ENCODE measurements around the gene PTH1R. TPM values are rescaled to one million over a fixed set of nuclear protein-coding genes. Genes with fewer than 3 reads are reported as not detected.
A peak's percentile ranks its signal among the peaks of the same experiment; 100 is the strongest.

Gene PTH1R
- total RNA-seq, 1 donor from 2014 or later, result not detected

GRCh38 chr3:46939578-46940445 is 62.3 kb downstream of the PTH1R start:
- Mint-ChIP-seq H3K36me3 (peaks cover 23% of the 10 kb centered on the region), H3K27ac (no peak overlapping the region), H3K4me1 (peaks cover 24% of the 10 kb centered on the region), H3K4me3 (no peak overlapping the region), H3K27me3 (ENCODE audit: insufficient read depth, low read depth) (peaks cover 5% of the 10 kb centered on the region), H3K9me3 (no peaks in the 10 kb centered on the region)
- H3K27me3 ChIP-seq, result no peaks in the 10 kb centered on the region
- no peaks in the 10 kb centered on the region for H3K9me3 ChIP-seq (ENCODE audit: low read depth)
- TF ChIP-seq, protein P1, sequence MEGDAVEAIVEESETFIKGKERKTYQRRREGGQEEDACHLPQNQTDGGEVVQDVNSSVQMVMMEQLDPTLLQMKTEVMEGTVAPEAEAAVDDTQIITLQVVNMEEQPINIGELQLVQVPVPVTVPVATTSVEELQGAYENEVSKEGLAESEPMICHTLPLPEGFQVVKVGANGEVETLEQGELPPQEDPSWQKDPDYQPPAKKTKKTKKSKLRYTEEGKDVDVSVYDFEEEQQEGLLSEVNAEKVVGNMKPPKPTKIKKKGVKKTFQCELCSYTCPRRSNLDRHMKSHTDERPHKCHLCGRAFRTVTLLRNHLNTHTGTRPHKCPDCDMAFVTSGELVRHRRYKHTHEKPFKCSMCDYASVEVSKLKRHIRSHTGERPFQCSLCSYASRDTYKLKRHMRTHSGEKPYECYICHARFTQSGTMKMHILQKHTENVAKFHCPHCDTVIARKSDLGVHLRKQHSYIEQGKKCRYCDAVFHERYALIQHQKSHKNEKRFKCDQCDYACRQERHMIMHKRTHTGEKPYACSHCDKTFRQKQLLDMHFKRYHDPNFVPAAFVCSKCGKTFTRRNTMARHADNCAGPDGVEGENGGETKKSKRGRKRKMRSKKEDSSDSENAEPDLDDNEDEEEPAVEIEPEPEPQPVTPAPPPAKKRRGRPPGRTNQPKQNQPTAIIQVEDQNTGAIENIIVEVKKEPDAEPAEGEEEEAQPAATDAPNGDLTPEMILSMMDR (IDR thresholded peaks at IDR 0.05), result no peak
- no peak for TF ChIP-seq EZH2 (IDR thresholded peaks at IDR 0.05)
- no peak overlapping the region for H3K27ac ChIP-seq
- H3K36me3 ChIP-seq, result no peaks in the 10 kb centered on the region
- peaks cover 5% of the 10 kb centered on the region for H3K4me1 ChIP-seq
- DNase-seq (ENCODE audit: low spot score), result no peak
- peaks cover 68% of the 10 kb centered on the region for H4K20me1 ChIP-seq (ENCODE audit: low read depth)
- peaks cover 54% of the 10 kb centered on the region for H3K79me2 ChIP-seq (ENCODE audit: low read depth)
- no peak overlapping the region for H3K9ac ChIP-seq
- no peak overlapping the region for H3K4me3 ChIP-seq
- H3K4me2 ChIP-seq, result no peak overlapping the region
- H3F3A ChIP-seq (ENCODE audit: low read depth), result no peaks in the 10 kb centered on the region
- no peak overlapping the region for H2AFZ ChIP-seq (replicated peaks)

- Histone ChIP-seq H3K27ac (no peak overlapping the region), H3F3A (ENCODE audit: low read depth) (no peaks in the 10 kb centered on the region), H3K4me3 (no peak overlapping the region), H3K79me2 (ENCODE audit: low read depth) (peaks cover 71% of the 10 kb centered on the region), H3K4me2 (no peak overlapping the region), H3K36me3 (no peaks in the 10 kb centered on the region), H2AFZ (replicated peaks) (no peak overlapping the region), H3K4me1 (peaks cover 5% of the 10 kb centered on the region), H3K9me3 (ENCODE audit: low read depth) (no peaks in the 10 kb centered on the region), H4K20me1 (ENCODE audit: low read depth) (peaks cover 72% of the 10 kb centered on the region), H3K9ac (no peak overlapping the region), H3K27me3 (no peaks in the 10 kb centered on the region)
- Mint-ChIP-seq H3K36me3 (peaks cover 28% of the 10 kb centered on the region), H3K27me3 (ENCODE audit: insufficient read depth, low read depth) (peaks cover 9% of the 10 kb centered on the region), H3K27ac (no peak overlapping the region), H3K4me3 (no peak overlapping the region), H3K9me3 (no peaks in the 10 kb centered on the region), H3K4me1 (peaks cover 8% of the 10 kb centered on the region)
- TF ChIP-seq, protein P1 (IDR thresholded peaks at IDR 0.05), result no peak
- TF ChIP-seq EZH2phosphoT487 (IDR thresholded peaks at IDR 0.05) (no peak), EZH2 (IDR thresholded peaks at IDR 0.05) (no peak)
- DNase-seq (ENCODE audit: low spot score), result no peak
These were observed 64.6 kb downstream of the PTH1R start for GRCh38 chr3:46942076-46942475.

GRCh38 chr3:46942481-46943236 is 65.1 kb downstream of the PTH1R start:
- Mint-ChIP-seq H3K36me3 (peaks cover 30% of the 10 kb centered on the region), H3K4me3 (no peak overlapping the region), H3K9me3 (no peaks in the 10 kb centered on the region), H3K27ac (peak overlapping the region; percentile 36), H3K27me3 (ENCODE audit: insufficient read depth, low read depth) (peaks cover 9% of the 10 kb centered on the region), H3K4me1 (peaks cover 8% of the 10 kb centered on the region)
- no peaks in the 10 kb centered on the region for H3F3A ChIP-seq (ENCODE audit: low read depth)
- DNase-seq (ENCODE audit: low spot score), result no peak
- peaks cover 5% of the 10 kb centered on the region for H3K4me1 ChIP-seq
- H3K27me3 ChIP-seq, result no peaks in the 10 kb centered on the region
- H2AFZ ChIP-seq (replicated peaks), result no peak overlapping the region
- peaks cover 77% of the 10 kb centered on the region for H3K79me2 ChIP-seq (ENCODE audit: low read depth)
- H3K9me3 ChIP-seq (ENCODE audit: low read depth), result no peaks in the 10 kb centered on the region
- H3K9ac ChIP-seq, result no peak overlapping the region
- H3K4me2 ChIP-seq, result no peak overlapping the region
- H4K20me1 ChIP-seq (ENCODE audit: low read depth), result peaks cover 74% of the 10 kb centered on the region
- no peaks in the 10 kb centered on the region for H3K36me3 ChIP-seq
- no peak overlapping the region for H3K4me3 ChIP-seq
- TF ChIP-seq EZH2 (IDR thresholded peaks at IDR 0.05) (no peak), EZH2phosphoT487 (IDR thresholded peaks at IDR 0.05) (no peak)
- TF ChIP-seq, protein P1 (IDR thresholded peaks at IDR 0.05), result no peak
- H3K27ac ChIP-seq, result no peak overlapping the region

Measured in neural progenitor cell (in vitro differentiated cells).